Spinal cord (tissue), 10 donors: Measurements from ENCODE around the gene DISP3. TPM values are rescaled to one million over a fixed set of nuclear protein-coding genes. Genes with fewer than 3 reads are reported as not detected.

Source experiments
- DNase-seq, 6 donors: peaks; one replicate each; pipeline versions ENCODE4 v3.0.0 to v3.0.0-alpha.2; 2013 to 2015; ENCODE audit warnings: low spot score in 6 of 6, low read depth in 4 of 6
- H3K27ac ChIP-seq: one replicate; pipeline ENCODE4 v1.5.1; 2013; ENCODE audit warnings: low read depth, low read length, control low read depth
- H3K27me3 ChIP-seq: one replicate; pipeline ENCODE4 v1.6.1; 2013; ENCODE audit warnings: low read length; ENCODE audit not compliant: control insufficient read depth, insufficient read depth
- H3K36me3 ChIP-seq: one replicate; pipeline ENCODE4 v1.6.1; 2013; ENCODE audit warnings: low read length; ENCODE audit not compliant: control insufficient read depth, insufficient read depth
- H3K4me1 ChIP-seq: one replicate; pipeline ENCODE4 v1.6.1; 2013; ENCODE audit warnings: low read length; ENCODE audit not compliant: control insufficient read depth, insufficient read depth
- H3K4me3 ChIP-seq: one replicate; pipeline ENCODE4 v1.5.1; 2013; ENCODE audit warnings: low read depth, low read length, control low read depth
- H3K9me3 ChIP-seq: one replicate; pipeline ENCODE4 v1.6.1; 2013; ENCODE audit warnings: low read length; ENCODE audit not compliant: control insufficient read depth, insufficient read depth
- WGBS: methylation state at CpG from one replicate; pipeline ENCODE4 v1.1.5; 2013; ENCODE audit warnings: missing lambda C conversion rate; ENCODE audit not compliant: insufficient coverage; 5-methylcytosine and 5-hydroxymethylcytosine counted together
- polyA plus RNA-seq, 2 donors: library from polyadenylated mRNA; unstranded; fragments of 120-200 nt; gene quantifications; one replicate each; pipeline ENCODE4 v1.2.1, GENCODE V29; 2013; ENCODE audit not compliant: insufficient read length in 2 of 2
- total RNA-seq, 2 donors: library from RNA; depleted of rRNA in 1 of 2; stranded (reverse); fragments of 120-200 nt in 1 of 2; fragments of >200 nt in 1 of 2; gene quantifications; one replicate each; pipeline versions ENCODE4 v1.2.3 to v1.2.4, GENCODE V29; 2013 to 2014
- donor health status: healthy.

Gene DISP3
- total and polyA plus RNA-seq, 4 donors, result 7.4 to 29.3 (median 18.4) TPM

DNA sequence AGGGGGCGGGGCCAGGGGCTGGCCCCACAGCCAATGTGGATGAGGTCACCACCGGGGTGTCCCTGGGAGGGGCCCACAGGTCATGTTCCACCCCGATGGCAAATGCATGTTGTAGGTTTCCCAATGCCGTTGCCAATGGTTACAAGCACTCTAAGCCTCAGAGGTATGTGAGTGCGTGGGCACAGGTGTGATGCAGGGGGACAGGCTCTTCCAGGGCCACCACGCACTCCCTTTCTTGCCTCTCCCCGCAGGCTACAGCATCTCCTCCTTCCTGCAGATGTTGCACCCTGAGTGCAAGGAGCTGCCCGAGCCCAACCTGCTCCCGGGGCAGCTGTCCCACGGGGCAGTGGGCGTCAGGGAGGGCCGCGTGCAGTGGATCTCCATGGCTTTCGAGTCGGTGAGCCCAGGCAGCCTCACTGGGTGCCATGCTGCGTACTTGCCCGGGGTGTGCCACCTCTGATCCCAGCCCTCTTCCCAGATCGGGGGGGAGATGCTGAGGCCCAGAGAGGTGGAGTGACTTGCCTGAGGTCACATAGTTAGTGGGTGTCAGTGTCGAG, 52.4 kb downstream of the DISP3 start:
- no peak for DNase-seq
- Histone ChIP-seq H3K27ac (no peak overlapping the region), H3K4me3 (no peak overlapping the region), H3K4me1 (no peaks in the 10 kb centered on the region), H3K27me3 (no peaks in the 10 kb centered on the region), H3K9me3 (no peaks in the 10 kb centered on the region), H3K36me3 (peaks cover 98% of the 10 kb centered on the region)
- 79% methylated on average over 14 of the region's 19 CpGs for WGBS

GRCh38 chr1:11531943-11532342, 53.0 kb downstream of the DISP3 start:
- Histone ChIP-seq H3K9me3 (no peaks in the 10 kb centered on the region), H3K4me1 (no peaks in the 10 kb centered on the region), H3K27ac (no peak overlapping the region), H3K4me3 (no peak overlapping the region), H3K27me3 (no peaks in the 10 kb centered on the region), H3K36me3 (peaks cover 98% of the 10 kb centered on the region)
- DNase-seq, result no peak
- WGBS, result 83% methylated on average over 10 of the region's 10 CpGs

DNA sequence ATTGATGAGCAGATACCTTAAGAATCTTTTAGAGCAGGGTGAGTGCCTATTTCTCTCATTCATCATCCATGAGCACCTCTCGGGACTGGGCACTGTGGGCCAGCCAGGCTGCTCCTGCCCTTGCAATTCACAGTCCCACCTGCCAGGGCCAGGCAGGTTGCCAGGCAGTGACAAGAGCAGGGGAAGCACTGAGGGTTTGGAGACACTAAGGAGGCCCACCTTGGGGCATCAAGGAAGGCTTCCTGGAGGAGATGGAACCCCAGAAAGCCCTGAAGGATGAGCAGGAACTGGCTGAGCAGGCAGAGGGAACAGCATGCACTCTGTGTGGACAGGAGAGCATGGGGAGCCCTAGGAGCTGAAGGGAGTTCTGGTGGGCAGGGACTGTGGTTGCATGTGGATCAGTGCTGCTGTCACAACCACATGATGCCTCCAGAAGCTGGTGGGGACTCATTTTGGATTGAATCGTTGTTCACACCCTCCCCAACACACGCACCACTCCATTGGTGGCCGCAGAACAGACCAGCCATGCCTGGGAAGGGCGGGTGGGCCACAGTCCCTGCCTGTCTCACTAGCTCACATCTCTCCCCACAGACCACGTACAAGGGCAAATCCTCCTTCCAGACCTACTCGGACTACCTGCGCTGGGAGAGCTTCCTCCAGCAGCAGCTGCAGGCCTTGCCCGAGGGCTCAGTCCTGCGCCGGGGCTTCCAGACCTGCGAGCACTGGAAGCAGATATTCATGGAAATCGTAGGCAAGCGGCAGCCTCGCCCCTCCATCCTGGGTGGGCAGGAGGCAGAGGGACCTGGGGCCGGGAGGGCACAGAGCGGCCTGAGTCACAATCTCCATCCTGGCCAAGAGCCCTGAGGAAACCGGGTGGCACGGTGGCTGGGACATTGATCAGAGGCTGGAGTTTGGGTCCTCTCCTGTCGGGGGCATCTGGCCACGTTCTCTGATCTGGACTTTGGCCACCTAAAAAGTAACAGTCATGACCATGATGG, 55.1 kb downstream of the DISP3 start:
- WGBS, result 93% methylated on average over 21 of the region's 21 CpGs
- DNase-seq, result no peak
- Histone ChIP-seq H3K9me3 (no peaks in the 10 kb centered on the region), H3K4me1 (peaks cover 4% of the 10 kb centered on the region), H3K4me3 (no peak overlapping the region), H3K27ac (no peak overlapping the region), H3K36me3 (peaks cover 93% of the 10 kb centered on the region), H3K27me3 (no peaks in the 10 kb centered on the region)

GRCh38 chr1:11534846-11535245, 55.9 kb downstream of the DISP3 start:
- H3K36me3 ChIP-seq, result peaks cover 85% of the 10 kb centered on the region
- no peaks in the 10 kb centered on the region for H3K9me3 ChIP-seq
- WGBS, result 87% methylated on average over 17 of the region's 17 CpGs
- DNase-seq, result no peak
- H3K4me1 ChIP-seq, result peaks cover 11% of the 10 kb centered on the region
- H3K27me3 ChIP-seq, result no peaks in the 10 kb centered on the region
- H3K27ac ChIP-seq, result no peak overlapping the region
- H3K4me3 ChIP-seq, result no peak overlapping the region

DNA sequence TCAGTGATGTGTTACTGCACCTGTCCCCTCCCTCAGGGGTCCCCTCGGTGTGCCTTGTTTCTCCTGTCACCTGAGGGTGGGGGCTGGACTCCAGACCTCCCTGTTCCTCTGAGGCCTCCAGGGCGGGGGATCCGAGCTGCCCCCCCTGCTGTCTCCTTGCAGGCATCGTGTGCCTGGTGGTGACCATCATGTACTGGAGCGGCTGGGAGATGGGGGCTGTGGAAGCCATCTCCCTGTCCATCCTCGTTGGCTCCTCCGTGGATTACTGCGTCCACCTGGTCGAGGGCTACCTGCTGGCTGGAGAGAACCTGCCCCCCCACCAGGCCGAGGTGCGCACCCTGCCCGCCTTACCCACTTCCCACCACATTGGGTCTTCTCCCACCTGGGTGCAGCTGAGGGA, 56.4 kb downstream of the DISP3 start:
- 95% methylated on average over 8 of the region's 12 CpGs for WGBS
- Histone ChIP-seq H3K4me3 (no peak overlapping the region), H3K36me3 (peaks cover 80% of the 10 kb centered on the region), H3K4me1 (peaks cover 16% of the 10 kb centered on the region), H3K27me3 (no peaks in the 10 kb centered on the region), H3K27ac (no peak overlapping the region), H3K9me3 (no peaks in the 10 kb centered on the region)
- DNase-seq, result no peak

- 90% methylated on average over 33 of the region's 33 CpGs for WGBS
- H3K36me3 ChIP-seq, result peaks cover 74% of the 10 kb centered on the region
- H3K27ac ChIP-seq, result no peak overlapping the region
- no peaks in the 10 kb centered on the region for H3K27me3 ChIP-seq
- H3K4me1 ChIP-seq, result peaks cover 22% of the 10 kb centered on the region
- DNase-seq, result no peak
- no peaks in the 10 kb centered on the region for H3K9me3 ChIP-seq
- no peak overlapping the region for H3K4me3 ChIP-seq
Measured at GRCh38 chr1:11535761-11536572, 57.0 kb downstream of the DISP3 start.

GRCh38 chr1:11536573-11537379, 57.8 kb downstream of the DISP3 start:
- Histone ChIP-seq H3K9me3 (no peaks in the 10 kb centered on the region), H3K36me3 (peaks cover 66% of the 10 kb centered on the region), H3K27me3 (no peaks in the 10 kb centered on the region), H3K4me3 (no peak overlapping the region), H3K27ac (no peak overlapping the region), H3K4me1 (peaks cover 28% of the 10 kb centered on the region)
- no peak for DNase-seq
- whole genome bisulfite sequencing, result 82% methylated on average over 20 of the region's 26 CpGs

- H3K4me3 ChIP-seq, result no peak overlapping the region
- no peak overlapping the region for H3K27ac ChIP-seq
- no peak for DNase-seq
- peaks cover 28% of the 10 kb centered on the region for H3K4me1 ChIP-seq
- WGBS, result 75% methylated on average over 9 of the region's 9 CpGs
- H3K27me3 ChIP-seq, result no peaks in the 10 kb centered on the region
- H3K9me3 ChIP-seq, result no peaks in the 10 kb centered on the region
- peaks cover 60% of the 10 kb centered on the region for H3K36me3 ChIP-seq
Measured at GRCh38 chr1:11537380-11537764, 58.4 kb downstream of the DISP3 start.
